Inflammatory macrophage (primary cell): ENCODE results near the gene MINDY4B.

Experiments used
- DNase-seq, 2 donors: peaks; one replicate each; pipeline ENCODE4 v3.0.0-alpha.2; 2020 to 2022

Gene MINDY4B

GRCh38 chr3:150843241-150843640 lies 62.0 kb downstream of the MINDY4B start:
- DNase-seq, result no peak

GRCh38 chr3:150840802-150841515 lies 64.3 kb downstream of the MINDY4B start:
- no peak for DNase-seq

DNA sequence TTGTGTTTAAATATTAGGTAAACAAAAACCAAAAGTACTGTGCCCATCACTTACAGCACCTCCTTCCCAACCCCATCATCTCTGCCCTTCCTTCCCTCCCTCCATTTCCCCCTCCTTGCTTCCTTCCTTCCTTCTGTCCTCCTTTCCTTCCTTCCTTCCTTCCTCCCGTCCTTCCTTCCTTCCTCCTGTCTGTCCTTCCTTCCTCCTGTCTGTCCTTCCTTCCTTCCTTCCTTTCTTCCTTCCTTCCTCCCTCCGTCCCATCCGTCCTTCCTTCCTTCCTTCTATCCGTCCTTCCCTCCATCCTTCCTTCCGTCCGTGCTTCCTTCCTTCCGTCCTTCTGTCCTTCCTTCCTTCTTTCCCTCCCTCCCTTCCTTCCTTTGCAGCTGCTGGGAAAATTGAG lies 74.5 kb downstream of the MINDY4B start:
- no peak for DNase-seq

GRCh38 chr3:150830094-150830681 lies 75.1 kb downstream of the MINDY4B start:
- peak in 1 of 2 donors; percentile 5 for DNase-seq

- no peak for DNase-seq
These were observed 75.8 kb downstream of the MINDY4B start for GRCh38 chr3:150829408-150829807.

DNA sequence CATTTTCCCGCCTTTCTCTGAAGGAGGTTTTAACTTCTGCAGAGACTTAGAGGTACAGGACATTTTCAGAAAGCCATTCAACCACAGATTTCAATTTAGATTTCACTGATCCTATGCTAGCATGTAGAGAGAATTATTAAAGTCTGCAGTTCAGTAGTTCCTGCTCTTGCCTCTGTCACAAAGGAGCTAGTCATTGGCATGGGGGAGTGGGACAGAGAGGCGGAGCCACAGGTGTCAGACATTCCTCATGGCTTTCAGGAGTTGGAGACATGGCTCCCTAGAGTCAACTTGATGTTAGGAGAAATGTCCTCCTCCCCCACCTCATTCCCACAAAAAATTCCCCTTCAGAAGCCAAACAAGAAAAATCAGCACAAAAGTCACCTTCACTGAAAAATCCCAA lies 76.2 kb downstream of the MINDY4B start:
- DNase-seq, result no peak

DNA sequence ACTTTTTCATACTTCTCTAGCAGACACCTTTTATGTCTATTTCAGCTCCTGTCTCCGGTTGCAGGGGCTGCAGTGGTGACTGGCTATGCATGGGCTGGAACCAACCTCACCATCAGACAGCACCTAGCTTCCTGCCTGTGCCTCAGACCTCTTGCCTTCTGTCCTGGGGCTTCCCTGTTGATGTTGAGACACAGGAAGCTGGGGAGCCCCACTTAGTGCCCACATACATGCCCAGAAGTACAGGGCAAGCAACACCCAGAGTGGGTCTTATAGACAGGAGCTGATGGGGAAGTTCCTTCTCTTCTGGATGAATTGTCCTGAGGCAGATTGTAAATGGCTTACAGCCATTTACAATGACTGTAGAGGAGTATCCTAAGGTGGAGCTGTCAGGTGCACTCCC lies 77.0 kb downstream of the MINDY4B start:
- no peak for DNase-seq

GRCh38 chr3:150826466-150827282 lies 78.6 kb downstream of the MINDY4B start:
- DNase-seq, result no peak

GRCh38 chr3:150825916-150826377 lies 79.3 kb downstream of the MINDY4B start:
- no peak for DNase-seq

DNA sequence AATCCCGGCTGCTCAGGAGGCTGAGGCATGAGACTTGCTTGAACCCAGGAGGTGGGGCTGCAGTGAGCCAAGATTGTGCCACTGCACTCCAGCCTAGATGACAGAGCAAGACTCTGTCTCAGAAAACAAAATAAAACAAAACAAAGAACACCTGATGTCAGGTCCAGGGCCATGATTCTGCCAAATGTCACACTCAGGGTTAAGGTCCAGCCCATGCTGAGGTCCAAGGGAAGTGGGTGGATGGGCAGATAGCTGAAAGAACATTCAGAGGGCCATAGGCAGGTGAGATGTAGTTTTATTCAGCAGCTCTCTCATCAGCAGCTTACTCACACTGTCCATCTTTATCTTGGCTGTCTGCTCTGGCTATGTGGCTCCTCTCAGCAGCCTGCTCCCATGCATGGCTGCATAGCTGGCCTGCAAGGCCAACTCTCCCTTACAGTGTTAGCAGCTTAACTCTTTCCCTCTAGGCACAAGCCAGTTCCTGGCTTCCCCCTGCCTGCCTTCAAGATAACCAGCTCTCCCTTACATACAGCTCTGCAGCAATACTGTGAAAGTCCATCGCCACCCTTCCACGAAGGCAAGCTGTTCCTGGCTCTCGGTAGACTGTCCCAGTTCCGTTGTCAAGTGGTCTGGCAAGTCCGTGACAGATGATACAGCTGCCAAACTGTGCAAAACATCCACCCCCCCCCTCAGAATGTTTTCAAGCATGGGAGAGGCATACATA lies 79.9 kb downstream of the MINDY4B start:
- DNase-seq, result no peak

DNA sequence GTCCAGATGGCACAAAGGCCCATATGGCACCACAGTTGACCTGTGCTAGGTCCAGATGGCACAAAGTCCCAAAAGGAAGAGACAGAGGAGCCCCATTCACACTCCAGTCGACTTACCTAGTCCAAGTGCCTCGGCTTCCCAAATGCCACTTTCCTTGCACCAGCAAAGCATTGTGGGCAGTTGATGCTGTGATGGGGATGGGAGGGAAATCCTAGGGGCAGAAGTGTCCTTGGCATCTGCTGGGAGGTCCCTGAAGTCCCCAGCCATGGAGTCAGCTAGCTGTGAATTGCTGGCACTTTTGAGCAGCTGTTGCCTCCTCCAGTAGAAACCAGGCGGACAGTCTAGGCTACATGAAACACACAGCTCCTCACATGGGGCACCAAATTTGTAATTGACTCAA lies 82.0 kb downstream of the MINDY4B start:
- DNase-seq, result no peak

DNA sequence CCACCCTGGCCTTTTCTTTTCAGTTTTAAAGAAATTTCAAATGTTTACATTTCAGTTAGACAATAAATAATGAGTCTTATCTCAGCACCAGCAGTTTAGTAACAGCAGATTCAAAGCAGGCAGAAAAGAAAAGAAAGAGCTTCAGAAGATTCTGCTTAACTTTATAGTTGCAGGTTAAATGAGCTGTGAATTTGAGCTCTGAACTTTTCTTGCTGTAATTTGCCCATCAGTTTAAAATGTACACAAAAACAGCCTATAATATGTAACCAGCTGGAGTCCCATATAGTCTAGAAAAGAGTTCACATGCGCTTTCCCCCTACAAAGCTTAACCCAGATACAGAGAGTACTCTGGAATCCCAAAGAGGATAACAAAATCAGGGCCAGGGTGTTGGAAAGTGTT lies 82.6 kb downstream of the MINDY4B start:
- no peak for DNase-seq
